AG10803 (cell line): ENCODE data around the gene ZBTB40.

ENCODE experiments used
- DNase-seq: peaks from one replicate; pipeline ENCODE4 v3.0.0; 2010; ENCODE audit warnings: low read depth
- H3K4me3 ChIP-seq: 2 replicates; pipeline ENCODE4 v1.5.1; 2011; ENCODE audit warnings: mild to moderate bottlenecking, low read length, control low read depth
- TF ChIP-seq, protein P1 (sequence below): conservative IDR thresholded peaks from 2 replicates; pipeline ENCODE4 v1.5.1; 2011; ENCODE audit warnings: mild to moderate bottlenecking, low read length, control low read depth, inconsistent platforms

Gene ZBTB40

DNA sequence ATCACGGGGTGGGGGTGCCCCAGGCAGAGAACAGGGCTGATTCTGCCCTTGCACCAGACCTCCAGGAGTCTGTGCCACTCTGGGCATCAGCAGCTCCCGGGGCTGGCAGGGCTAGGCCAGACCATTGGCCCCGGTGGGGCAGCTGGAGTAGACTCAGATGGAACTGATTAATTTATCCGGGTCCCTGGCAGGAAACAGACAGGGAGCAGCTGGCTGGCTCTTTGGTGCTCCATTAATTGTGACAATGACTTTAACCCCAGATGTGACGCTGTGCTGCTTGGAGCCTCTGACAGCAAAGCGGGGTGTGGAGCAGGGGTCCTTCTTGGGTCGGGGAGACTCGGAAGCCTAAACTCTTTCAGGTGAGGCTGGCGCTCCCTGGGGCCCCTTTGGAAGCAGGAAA lies 121.2 kb downstream of the ZBTB40 start:
- DNase-seq = no peak
- no peak overlapping the region for H3K4me3 ChIP-seq
- TF ChIP-seq, protein P1, sequence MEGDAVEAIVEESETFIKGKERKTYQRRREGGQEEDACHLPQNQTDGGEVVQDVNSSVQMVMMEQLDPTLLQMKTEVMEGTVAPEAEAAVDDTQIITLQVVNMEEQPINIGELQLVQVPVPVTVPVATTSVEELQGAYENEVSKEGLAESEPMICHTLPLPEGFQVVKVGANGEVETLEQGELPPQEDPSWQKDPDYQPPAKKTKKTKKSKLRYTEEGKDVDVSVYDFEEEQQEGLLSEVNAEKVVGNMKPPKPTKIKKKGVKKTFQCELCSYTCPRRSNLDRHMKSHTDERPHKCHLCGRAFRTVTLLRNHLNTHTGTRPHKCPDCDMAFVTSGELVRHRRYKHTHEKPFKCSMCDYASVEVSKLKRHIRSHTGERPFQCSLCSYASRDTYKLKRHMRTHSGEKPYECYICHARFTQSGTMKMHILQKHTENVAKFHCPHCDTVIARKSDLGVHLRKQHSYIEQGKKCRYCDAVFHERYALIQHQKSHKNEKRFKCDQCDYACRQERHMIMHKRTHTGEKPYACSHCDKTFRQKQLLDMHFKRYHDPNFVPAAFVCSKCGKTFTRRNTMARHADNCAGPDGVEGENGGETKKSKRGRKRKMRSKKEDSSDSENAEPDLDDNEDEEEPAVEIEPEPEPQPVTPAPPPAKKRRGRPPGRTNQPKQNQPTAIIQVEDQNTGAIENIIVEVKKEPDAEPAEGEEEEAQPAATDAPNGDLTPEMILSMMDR = no peak

DNA sequence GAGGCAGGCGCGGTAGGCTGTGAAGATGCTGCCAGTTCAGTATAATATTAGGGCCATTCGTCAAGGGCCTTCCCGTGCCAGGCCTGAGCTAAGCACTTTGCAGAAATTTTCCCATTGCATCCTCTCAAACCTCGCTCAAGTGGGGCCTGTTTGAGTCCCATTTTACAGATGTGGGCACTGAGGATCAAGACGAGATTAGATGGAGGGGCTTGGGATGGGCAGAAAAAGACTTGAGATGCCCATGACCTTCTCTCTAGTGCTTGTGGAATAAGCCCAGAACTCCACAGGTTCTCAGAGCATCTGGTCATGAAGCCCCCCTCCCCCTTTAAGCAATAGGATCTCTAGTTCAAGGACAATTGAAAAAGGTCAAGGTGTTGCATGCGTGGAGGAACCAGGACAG lies 121.6 kb downstream of the ZBTB40 start:
- DNase-seq = no peak
- no peak overlapping the region for H3K4me3 ChIP-seq
- TF ChIP-seq, protein P1 = no peak

DNA sequence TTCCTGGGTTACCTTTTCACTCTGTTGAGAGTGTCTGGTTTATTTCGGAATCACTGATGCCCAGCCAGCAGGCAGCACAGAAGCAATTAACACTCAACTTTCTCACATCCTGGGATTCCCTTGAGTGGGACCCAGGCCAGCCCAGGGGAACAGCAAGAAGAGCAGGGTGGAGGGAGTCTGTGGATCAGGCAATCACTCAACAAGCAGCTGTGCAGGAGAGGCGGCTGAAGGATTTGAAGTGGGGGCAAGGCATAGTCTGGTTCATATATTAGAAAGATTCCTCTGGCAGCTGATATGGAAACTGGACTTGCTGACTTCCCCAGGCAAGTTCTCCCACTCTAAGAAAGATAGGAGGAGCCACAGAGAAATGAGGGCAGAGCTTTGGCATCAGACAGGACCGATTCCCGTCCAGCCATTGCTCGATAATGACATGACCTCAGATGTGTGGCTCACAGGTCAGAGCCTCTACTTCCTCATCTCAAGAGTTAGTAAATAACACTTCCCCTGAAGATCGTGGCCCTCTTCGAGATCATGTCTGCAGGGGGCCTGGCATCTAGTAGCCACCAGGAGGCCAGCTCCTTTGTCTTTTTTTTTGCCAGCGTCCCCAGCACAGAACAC lies 124.0 kb downstream of the ZBTB40 start:
- no peak for DNase-seq
- TF ChIP-seq, protein P1 = no peak
- no peak overlapping the region for H3K4me3 ChIP-seq

DNA sequence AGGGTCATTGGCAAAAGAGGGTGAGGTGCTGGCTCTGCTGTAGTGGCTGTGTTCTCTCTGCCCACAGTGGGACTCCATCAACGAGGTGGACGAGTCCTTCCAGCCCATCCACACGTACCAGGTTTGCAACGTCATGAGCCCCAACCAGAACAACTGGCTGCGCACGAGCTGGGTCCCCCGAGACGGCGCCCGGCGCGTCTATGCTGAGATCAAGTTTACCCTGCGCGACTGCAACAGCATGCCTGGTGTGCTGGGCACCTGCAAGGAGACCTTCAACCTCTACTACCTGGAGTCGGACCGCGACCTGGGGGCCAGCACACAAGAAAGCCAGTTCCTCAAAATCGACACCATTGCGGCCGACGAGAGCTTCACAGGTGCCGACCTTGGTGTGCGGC lies 124.5 kb downstream of the ZBTB40 start:
- H3K4me3 ChIP-seq = no peak overlapping the region
- DNase-seq = no peak
- TF ChIP-seq, protein P1 = no peak

DNA sequence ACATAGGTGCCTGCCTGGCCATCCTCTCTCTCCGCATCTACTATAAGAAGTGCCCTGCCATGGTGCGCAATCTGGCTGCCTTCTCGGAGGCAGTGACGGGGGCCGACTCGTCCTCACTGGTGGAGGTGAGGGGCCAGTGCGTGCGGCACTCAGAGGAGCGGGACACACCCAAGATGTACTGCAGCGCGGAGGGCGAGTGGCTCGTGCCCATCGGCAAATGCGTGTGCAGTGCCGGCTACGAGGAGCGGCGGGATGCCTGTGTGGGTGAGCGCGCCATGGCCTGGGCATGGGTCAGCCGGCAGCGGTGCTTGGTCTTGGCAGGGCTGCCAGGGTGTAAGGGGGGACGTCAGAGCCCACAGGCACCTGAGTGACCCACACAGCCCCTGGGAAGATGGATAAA lies 125.0 kb downstream of the ZBTB40 start:
- TF ChIP-seq, protein P1 = no peak
- no peak for DNase-seq
- no peak overlapping the region for H3K4me3 ChIP-seq

DNA sequence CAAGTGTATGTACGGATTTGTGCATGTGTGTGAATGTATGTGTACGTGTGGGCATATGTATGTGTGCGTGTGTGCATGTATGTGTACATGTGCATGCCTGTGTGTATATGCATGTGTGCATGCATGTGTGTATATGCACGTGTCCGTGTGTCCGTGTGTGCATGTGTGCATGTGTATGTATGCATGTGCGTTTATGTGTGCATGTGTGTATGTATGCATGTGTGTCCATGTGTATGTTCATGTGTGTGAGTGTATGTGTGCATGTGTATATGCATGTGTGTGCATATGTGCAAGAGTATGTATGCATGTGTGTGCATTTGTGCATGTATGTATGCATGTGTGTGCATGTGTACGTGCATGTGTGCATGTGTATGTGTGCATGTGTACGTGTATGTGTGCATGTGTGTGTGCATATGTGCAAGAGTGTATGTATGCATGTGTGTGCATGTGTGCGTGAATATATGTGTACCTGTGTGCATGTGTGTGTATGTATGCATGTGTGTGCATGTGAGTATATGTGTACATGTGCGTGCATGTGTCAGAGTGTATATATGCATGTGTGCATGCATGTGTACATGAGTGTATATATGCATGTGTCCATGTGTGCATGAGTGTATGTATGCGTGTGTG lies 127.2 kb downstream of the ZBTB40 start:
- H3K4me3 ChIP-seq = no peak overlapping the region
- no peak for DNase-seq
- TF ChIP-seq, protein P1 = no peak

DNA sequence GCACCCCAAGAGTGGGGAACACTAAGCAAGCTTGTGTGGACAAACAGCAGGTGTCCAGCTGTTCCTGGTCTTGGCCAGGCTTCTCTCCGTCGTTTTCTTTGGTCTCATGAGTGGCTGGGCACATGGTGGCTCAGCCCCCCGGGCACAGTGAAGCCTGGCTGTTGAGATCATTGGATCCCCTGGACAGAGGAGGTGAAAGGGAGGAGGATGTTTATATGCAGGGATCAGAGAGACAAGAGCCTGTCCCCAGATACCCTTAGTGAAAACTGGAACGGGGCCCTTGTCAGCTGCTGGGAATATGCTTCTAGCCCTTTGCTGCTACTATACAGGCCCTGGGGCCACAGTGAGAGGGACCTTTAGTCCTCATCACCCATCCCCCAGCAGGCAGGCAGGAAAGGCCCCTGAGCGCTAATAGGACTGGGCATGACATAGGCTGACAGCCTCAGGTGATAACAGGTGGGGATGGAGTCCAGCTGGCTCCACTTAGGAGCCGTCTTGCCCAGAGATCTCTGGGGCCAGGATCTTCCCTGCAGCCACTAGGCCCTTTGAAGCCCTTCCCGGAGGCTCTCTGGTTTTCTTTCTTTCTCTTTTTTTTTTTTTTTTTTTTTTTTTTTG lies 128.0 kb downstream of the ZBTB40 start:
- DNase-seq = no peak
- H3K4me3 ChIP-seq = no peak overlapping the region
- TF ChIP-seq, protein P1 = no peak
